Panc1 (cell line): ENCODE results near the gene RNF135. TPM values are rescaled to one million over a fixed set of nuclear protein-coding genes. Genes with fewer than 3 reads are reported as not detected.

ENCODE experiments used
- ATAC-seq: fragments of 200-7000 bp; cut with Tn5 transposase; 2 replicates; pipeline ENCODE4 v1.9.1; 2020; ENCODE audit warnings: mild to moderate bottlenecking, moderate library complexity
- BruUV-seq: library from RNA; stranded (reverse); fragments of 400-500 nt; replicated peaks from 2 replicates; lab custom pipeline; 2021; lab: Mats Ljungman, UMichigan
- CTCF ChIA-PET: fragments of 300-600 bp; sonication (Branson Sonifier 250); formaldehyde crosslinking; loops from one replicate; lab custom pipeline; 2022; ENCODE audit warnings: antibody characterized with exemption; lab: Charles Lee
- POLR2A ChIA-PET: fragments of 300-600 bp; sonication (Branson Sonifier 250); formaldehyde crosslinking; loops from one replicate; lab custom pipeline; 2022; ENCODE audit warnings: antibody characterized with exemption; lab: Charles Lee
- DNase-seq: peaks from one replicate; pipeline ENCODE4 v3.0.0-alpha.2; 2010; ENCODE audit warnings: low read depth, low spot score
- H3K27ac ChIP-seq: 2 replicates; pipeline ENCODE4 v1.5.1; 2011; ENCODE audit warnings: mild to moderate bottlenecking, low read length, inconsistent platforms
- H3K27me3 ChIP-seq: fragments of 200-500 bp; sonication (Bioruptor generic); 2 replicates; pipeline ENCODE4 v1.6.0; 2014; ENCODE audit warnings: low read length, inconsistent platforms; ENCODE audit not compliant: control insufficient read depth, insufficient read depth
- H3K36me3 ChIP-seq: fragments of 200-500 bp; sonication (Bioruptor generic); 2 replicates; pipeline ENCODE4 v1.5.1; 2014; ENCODE audit warnings: inconsistent platforms, mild to moderate bottlenecking, low read length, moderate library complexity; ENCODE audit not compliant: control insufficient read depth, insufficient read depth
- H3K4me1 ChIP-seq: 2 replicates; pipeline ENCODE4 v1.5.1; 2011; ENCODE audit warnings: inconsistent platforms, mild to moderate bottlenecking, low read length, moderate library complexity; ENCODE audit not compliant: control insufficient read depth, insufficient read depth
- H3K4me3 ChIP-seq, 2 experiments: 2 replicates each; pipeline ENCODE4 v1.5.1; 2011 to 2012; ENCODE audit warnings: low read depth in 2 of 2, low read length in 2 of 2, mild to moderate bottlenecking in 2 of 2, inconsistent platforms in 1 of 2, moderate library complexity in 1 of 2
- H3K9me3 ChIP-seq: fragments of 200-500 bp; sonication (Bioruptor generic); 2 replicates; pipeline ENCODE4 v1.5.1; 2014; ENCODE audit warnings: low read depth, mild to moderate bottlenecking, inconsistent platforms, low read length, moderate library complexity; ENCODE audit not compliant: control insufficient read depth, insufficient read depth
- CTCF ChIP-seq: fragments of 450-650 bp; IDR thresholded peaks from 2 replicates; pipeline ENCODE4 v1.5.1; 2017; ENCODE audit warnings: mild to moderate bottlenecking
- POLR2AphosphoS5 ChIP-seq: IDR thresholded peaks from 2 replicates; pipeline ENCODE4 v1.6.1; 2012; ENCODE audit warnings: mild to moderate bottlenecking, low read depth, low read length, moderate library complexity
- REST ChIP-seq, 2 experiments: IDR thresholded peaks; 2 replicates each; pipeline ENCODE4 v1.6.1; 2011 to 2012; ENCODE audit warnings: low read depth in 2 of 2, control low read depth in 1 of 2, low read length in 1 of 2, mild to moderate bottlenecking in 1 of 2, moderate library complexity in 1 of 2; ENCODE audit not compliant: insufficient read depth in 1 of 2
- SIN3A ChIP-seq: IDR thresholded peaks from 2 replicates; pipeline ENCODE4 v1.6.1; 2012; ENCODE audit warnings: low read depth, mild to moderate bottlenecking, low read length, moderate library complexity, borderline replicate concordance; ENCODE audit not compliant: insufficient read depth
- TCF7L2 ChIP-seq: IDR thresholded peaks from 2 replicates; pipeline ENCODE4 v1.6.1; 2011; ENCODE audit warnings: mild to moderate bottlenecking, low read depth, low read length, inconsistent platforms
- in situ Hi-C: cut with HindIII; loops from 2 replicates; pipeline ENCODE4 v1.10.0; 2016; ENCODE audit warnings: low sequenced_read_pairs, low pct_unique_long_range_greater_than_20kb
- intact Hi-C: fragments of 100-400 bp; cut with micrococcal nuclease; formaldehyde crosslinking; loops from one replicate; pipeline ENCODE4 v1.10.0; 2022; ENCODE audit not compliant: unreplicated experiment
- total RNA-seq: library from RNA; stranded (reverse); gene quantifications from one replicate; pipeline ENCODE4 v1.2.1, GENCODE V29; 2021; ENCODE audit not compliant: unreplicated experiment

RNF135 gene
- total RNA-seq, 1 experiment from 2014 or later = 41.8 TPM

- POLR2A ChIA-PET = no interaction called here
- intact Hi-C loops = no loop called here
- CTCF ChIA-PET = no interaction called here
Observed at GRCh38 chr17:31048780-31049179, 77.9 kb downstream of the RNF135 start.

More at GRCh38 chr17:31048780-31049179, 77.9 kb downstream of the RNF135 start:
- in situ Hi-C loops = no loop called here
- Histone ChIP-seq H3K36me3 (no peaks in the 10 kb centered on the region), H3K27me3 (no peaks in the 10 kb centered on the region), H3K4me1 (no peaks in the 10 kb centered on the region), H3K9me3 (no peaks in the 10 kb centered on the region), H3K27ac (no peak overlapping the region), H3K4me3 (no peak overlapping the region)
- TF ChIP-seq REST (IDR thresholded peaks at IDR 0.05; ENCODE audit: insufficient read depth in 1 of 2, low read depth in 2 of 2, low read length in 1 of 2) (no peak), TCF7L2 (no peak), CTCF (no peak), POLR2AphosphoS5 (no peak), SIN3A (no peak)
- no TSS peak for BruUV-seq
- ATAC-seq (no peak), DNase-seq (no peak)

Other genes starting within 250 kb of the RNF135 start
- gene CRLF3, start 146.3 kb upstream of the RNF135 start, total RNA-seq = 28.6 TPM
- gene ATAD5, start 139.1 kb upstream of the RNF135 start, total RNA-seq = 11.5 TPM
- 13.0 TPM for gene TEFM, start 64.8 kb upstream of the RNF135 start, total RNA-seq
- 2.4 TPM for gene ADAP2, start 49.1 kb upstream of the RNF135 start, total RNA-seq
- gene NF1, start 123.9 kb downstream of the RNF135 start, total RNA-seq = 82.5 TPM